PC-9 (cell line): ENCODE results near the gene ZC3H12A. TPM values are rescaled to one million over a fixed set of nuclear protein-coding genes. Genes with fewer than 3 reads are reported as not detected.

Experiments
- BruUV-seq: library from RNA; stranded (reverse); fragments of 400-500 nt; replicated peaks from 2 replicates; lab custom pipeline; 2021; lab: Mats Ljungman, UMichigan
- CTCF ChIA-PET: fragments of 300-600 bp; sonication (Branson Sonifier 250); formaldehyde crosslinking; loops from one replicate; lab custom pipeline; 2022; ENCODE audit warnings: antibody characterized with exemption; lab: Charles Lee
- POLR2A ChIA-PET: fragments of 300-600 bp; sonication (Branson Sonifier 250); formaldehyde crosslinking; loops from one replicate; lab custom pipeline; 2022; ENCODE audit warnings: antibody characterized with exemption; ENCODE audit not compliant: unreplicated experiment; lab: Charles Lee
- DNase-seq, 2 experiments: peaks; one replicate each; pipeline versions ENCODE4 v3.0.0 to v3.0.0-alpha.2; 2015 to 2022; ENCODE audit warnings: mixed read lengths in 1 of 2
- H2AFZ ChIP-seq: fragments of 200-600 bp; sonication (generic); 2 replicates; pipeline ENCODE4 v1.8.1; 2017; ENCODE audit warnings: antibody characterized with exemption
- H3F3A ChIP-seq: fragments of 200-600 bp; sonication (generic); 2 replicates; pipeline ENCODE4 v1.8.1; 2017; ENCODE audit warnings: antibody characterized with exemption, mild to moderate bottlenecking, low read depth; ENCODE audit not compliant: insufficient read depth
- H3K27ac ChIP-seq: fragments of 200-600 bp; sonication (generic); 2 replicates; pipeline ENCODE4 v1.6.1; 2016; ENCODE audit warnings: mixed run types
- H3K27me3 ChIP-seq: fragments of 200-600 bp; sonication (generic); 2 replicates; pipeline ENCODE4 v1.6.1; 2016; ENCODE audit warnings: low read depth, mixed run types; ENCODE audit not compliant: insufficient read depth
- H3K36me3 ChIP-seq: fragments of 200-600 bp; sonication (generic); 2 replicates; pipeline ENCODE4 v1.6.1; 2016; ENCODE audit warnings: low read depth, mixed run types
- H3K4me1 ChIP-seq: fragments of 200-600 bp; sonication (generic); replicated peaks from 2 replicates; pipeline ENCODE4 v1.6.1; 2016; ENCODE audit warnings: mixed run types; ENCODE audit not compliant: insufficient read depth
- H3K4me2 ChIP-seq: fragments of 200-600 bp; sonication (generic); 2 replicates; pipeline ENCODE4 v1.6.1; 2017; ENCODE audit warnings: mixed run types
- H3K4me3 ChIP-seq: fragments of 200-600 bp; sonication (generic); 2 replicates; pipeline ENCODE4 v1.6.1; 2016; ENCODE audit warnings: mixed run types
- H3K79me2 ChIP-seq: fragments of 200-600 bp; sonication (generic); 2 replicates; pipeline ENCODE4 v1.6.1; 2017; ENCODE audit warnings: low read depth, mixed run types
- H3K9me2 ChIP-seq: fragments of 200-600 bp; sonication (generic); 2 replicates; pipeline ENCODE4 v1.8.1; 2017; ENCODE audit warnings: mild to moderate bottlenecking; ENCODE audit not compliant: insufficient read depth
- H3K9me3 ChIP-seq: fragments of 200-600 bp; sonication (generic); 2 replicates; pipeline ENCODE4 v1.8.1; 2016; ENCODE audit warnings: low read depth; ENCODE audit not compliant: insufficient read depth
- H4K20me1 ChIP-seq: fragments of 200-600 bp; sonication (generic); 2 replicates; pipeline ENCODE4 v1.8.1; 2017; ENCODE audit not compliant: insufficient read depth
- CTCF ChIP-seq: fragments of 200-600 bp; sonication (generic); conservative IDR thresholded peaks from 2 replicates; pipeline ENCODE4 v1.6.1; 2017; ENCODE audit warnings: mixed run types, antibody characterized with exemption, mild to moderate bottlenecking, moderate library complexity
- EZH2 ChIP-seq: fragments of 200-600 bp; sonication (generic); IDR thresholded peaks from 2 replicates; pipeline ENCODE4 v1.8.0; 2017; ENCODE audit warnings: antibody characterized with exemption, low read depth
- intact Hi-C: fragments of 100-400 bp; cut with micrococcal nuclease; formaldehyde crosslinking; loops from one replicate; pipeline ENCODE4 v1.10.0; 2022; ENCODE audit not compliant: unreplicated experiment
- total RNA-seq: library from RNA; stranded (reverse); gene quantifications from 2 replicates; pipeline ENCODE4 v1.2.3, GENCODE V29; 2021

Gene ZC3H12A
- total RNA-seq, 1 experiment from 2014 or later = 18.7 TPM

GRCh38 chr1:37474697-37475379, 458 bp downstream of the ZC3H12A start:
- Histone ChIP-seq H3K9me2 (no peaks in the 10 kb centered on the region), H3K36me3 (peaks cover 20% of the 10 kb centered on the region), H3K9me3 (no peaks in the 10 kb centered on the region), H3F3A (peaks cover 62% of the 10 kb centered on the region), H3K27ac (peak overlapping the region; percentile 96), H2AFZ (no peak overlapping the region), H3K4me1 (peaks cover 60% of the 10 kb centered on the region), H3K27me3 (no peaks in the 10 kb centered on the region), H3K4me3 (peak overlapping the region; percentile 94), H3K79me2 (peaks cover 74% of the 10 kb centered on the region), H4K20me1 (no peaks in the 10 kb centered on the region; the same call in 1 of the 2 replicates), H3K4me2 (peak overlapping the region; percentile 95)
- TF ChIP-seq EZH2 (no peak), CTCF (no peak)
- POLR2A ChIA-PET = interaction anchor here (0.5 to 0.8 kb wide), 4 partner anchors 16 to 1667 kb away, joined by 3 to 10 read pairs (median 6); no protein-coding TSS in a partner anchor
- intact Hi-C loops = loop anchor here (2.0 to 10.0 kb wide), 8 partner anchors 77 to 1088 kb away; partner anchors contain the start of genes C1orf122, GNL2, MTF1 and SNIP1
- no TSS peak for BruUV-seq
- no peak for DNase-seq
- CTCF ChIA-PET = interaction anchor here (0.7 to 2.2 kb wide), 2 partner anchors 12 to 24 kb away, joined by 3 to 8 read pairs; no protein-coding TSS in a partner anchor

- intact Hi-C loops = loop anchor here (1.0 to 10.0 kb wide), 10 partner anchors 12 to 1125 kb away; partner anchors contain the start of genes GNL2, MEAF6, MTF1 and SNIP1
- Histone ChIP-seq H3K27me3 (no peaks in the 10 kb centered on the region), H3K9me2 (no peaks in the 10 kb centered on the region), H3F3A (peaks cover 68% of the 10 kb centered on the region), H3K4me2 (peak overlapping the region; percentile 95), H3K4me3 (peak overlapping the region; percentile 94), H2AFZ (no peak overlapping the region), H3K4me1 (peaks cover 66% of the 10 kb centered on the region), H3K27ac (peak overlapping the region; percentile 96), H3K79me2 (peaks cover 76% of the 10 kb centered on the region), H3K9me3 (no peaks in the 10 kb centered on the region), H3K36me3 (peaks cover 25% of the 10 kb centered on the region), H4K20me1 (no peaks in the 10 kb centered on the region; the same call in 1 of the 2 replicates)
- TF ChIP-seq EZH2 = no peak
- no peak for TF ChIP-seq CTCF
- TSS peak; percentile 43 for BruUV-seq
- CTCF ChIA-PET = interaction anchor here (0.7 to 2.2 kb wide), 2 partner anchors 12 to 23 kb away, joined by 3 to 8 read pairs; no protein-coding TSS in a partner anchor
- DNase-seq = no peak
- POLR2A ChIA-PET = interaction anchor here (0.5 to 0.8 kb wide), 6 partner anchors 17 to 1667 kb away, joined by 3 to 10 read pairs (median 4); no protein-coding TSS in a partner anchor
Observed at GRCh38 chr1:37475380-37476086, 1.2 kb downstream of the ZC3H12A start.

GRCh38 chr1:37476087-37476452, 1.7 kb downstream of the ZC3H12A start:
- no peak for DNase-seq
- peak overlapping the region; percentile 96 for H3K27ac ChIP-seq
- TF ChIP-seq CTCF (no peak), EZH2 (no peak)
- BruUV-seq = no TSS peak
- H3K79me2 ChIP-seq = peaks cover 76% of the 10 kb centered on the region
- peak overlapping the region; percentile 95 for H3K4me2 ChIP-seq
- no peaks in the 10 kb centered on the region for H3K27me3 ChIP-seq
- ChIA-PET POLR2A (interaction anchor here (0.6 to 1.1 kb wide), 3 partner anchors 9 to 384 kb away, joined by 3 to 6 read pairs (median 3); no protein-coding TSS in a partner anchor), CTCF (interaction anchor here (2.2 kb wide), 1 partner anchor 11 kb away, joined by 8 read pairs; no protein-coding TSS in a partner anchor)
- H3K9me3 ChIP-seq = no peaks in the 10 kb centered on the region
- no peaks in the 10 kb centered on the region; the same call in 1 of the 2 replicates for H4K20me1 ChIP-seq
- H3K9me2 ChIP-seq = no peaks in the 10 kb centered on the region
- H3F3A ChIP-seq = peaks cover 64% of the 10 kb centered on the region
- peaks cover 66% of the 10 kb centered on the region for H3K4me1 ChIP-seq
- intact Hi-C loops = loop anchor here (1.0 to 10.0 kb wide), 9 partner anchors 11 to 1125 kb away; partner anchors contain the start of genes GNL2, MEAF6, MTF1 and SNIP1
- H3K36me3 ChIP-seq = peaks cover 30% of the 10 kb centered on the region
- H3K4me3 ChIP-seq = peak overlapping the region; percentile 94
- no peak overlapping the region for H2AFZ ChIP-seq
